ENCODE measurements around the gene TSC22D4.
"Not testable (repeated sequence)": the region's sequence is repeated elsewhere in the genome, so short reads cannot be mapped to it uniquely, and the experiment has no call there.

GRCh38 chr7:100447363-100447762 is 31.7 kb downstream of the TSC22D4 start:
- not testable (repeated sequence) for TF ChIP-seq POLR2A, CTCF (IDR thresholded peaks at IDR 0.05)

Data from lower leg skin (tissue), 3 donors.